ENCODE results near the gene RNF214. TPM values are rescaled to one million over a fixed set of nuclear protein-coding genes. Genes with fewer than 3 reads are reported as not detected.

RNF214 gene
- total and polyA plus RNA-seq, 10 of the 15 experiments (the other 5 are each of a cell fraction or from before 2014, with no cell fraction given), result 4.8 to 16.8 (median 10.5) TPM

DNA sequence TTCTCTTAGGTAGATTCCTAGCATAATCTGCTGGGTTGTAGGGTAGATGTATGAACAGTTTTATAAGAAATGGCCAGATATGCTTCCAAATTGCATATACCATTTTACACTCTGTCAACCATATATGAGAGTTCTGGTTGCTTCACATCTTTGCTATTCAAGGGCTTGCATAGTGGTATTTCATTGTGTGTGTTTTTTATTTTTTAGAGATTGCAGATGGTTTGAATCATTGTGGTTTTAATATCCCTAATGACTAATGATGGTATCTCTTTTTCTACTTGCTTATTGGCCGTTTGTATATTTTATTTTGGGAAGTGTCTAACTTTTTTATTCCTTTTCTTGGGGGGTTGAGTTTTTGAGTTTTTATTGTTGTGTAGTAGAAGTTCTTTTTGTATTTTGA lies 26.9 kb downstream of the RNF214 start:
- H4K20me1 ChIP-seq (ENCODE audit: control insufficient read depth, insufficient read depth), result no peaks in the 10 kb centered on the region
- TF ChIP-seq YY1 (IDR thresholded peaks at IDR 0.05; ENCODE audit: low read depth, low read length), result no peak
- TF ChIP-seq DPF2 (IDR thresholded peaks at IDR 0.05), result no peak
- no peak for TF ChIP-seq EGR1 (IDR thresholded peaks at IDR 0.05; ENCODE audit: borderline replicate concordance in 1 of 2, low read depth in 2 of 2, low read length in 2 of 2)
- TF ChIP-seq, protein P1, sequence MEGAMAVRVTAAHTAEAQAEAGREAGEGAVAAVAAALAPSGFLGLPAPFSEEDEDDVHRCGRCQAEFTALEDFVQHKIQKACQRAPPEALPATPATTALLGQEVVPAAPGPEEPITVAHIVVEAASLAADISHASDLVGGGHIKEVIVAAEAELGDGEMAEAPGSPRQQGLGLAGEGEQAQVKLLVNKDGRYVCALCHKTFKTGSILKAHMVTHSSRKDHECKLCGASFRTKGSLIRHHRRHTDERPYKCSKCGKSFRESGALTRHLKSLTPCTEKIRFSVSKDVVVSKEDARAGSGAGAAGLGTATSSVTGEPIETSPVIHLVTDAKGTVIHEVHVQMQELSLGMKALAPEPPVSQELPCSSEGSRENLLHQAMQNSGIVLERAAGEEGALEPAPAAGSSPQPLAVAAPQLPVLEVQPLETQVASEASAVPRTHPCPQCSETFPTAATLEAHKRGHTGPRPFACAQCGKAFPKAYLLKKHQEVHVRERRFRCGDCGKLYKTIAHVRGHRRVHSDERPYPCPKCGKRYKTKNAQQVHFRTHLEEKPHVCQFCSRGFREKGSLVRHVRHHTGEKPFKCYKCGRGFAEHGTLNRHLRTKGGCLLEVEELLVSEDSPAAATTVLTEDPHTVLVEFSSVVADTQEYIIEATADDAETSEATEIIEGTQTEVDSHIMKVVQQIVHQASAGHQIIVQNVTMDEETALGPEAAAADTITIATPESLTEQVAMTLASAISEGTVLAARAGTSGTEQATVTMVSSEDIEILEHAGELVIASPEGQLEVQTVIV (IDR thresholded peaks at IDR 0.05; ENCODE audit: borderline replicate concordance, partially characterized antibody), result no peak
- TF ChIP-seq JUND (IDR thresholded peaks at IDR 0.05; ENCODE audit: low read depth, low read length), result no peak
- TF ChIP-seq RB1 (IDR thresholded peaks at IDR 0.05; ENCODE audit: borderline replicate concordance), result no peak
- TF ChIP-seq CBX3 (IDR thresholded peaks at IDR 0.05; ENCODE audit: borderline replicate concordance, low read depth), result no peak
- no peak for TF ChIP-seq TCF12 (IDR thresholded peaks at IDR 0.05; ENCODE audit: low read depth, low read length)
- TF ChIP-seq CREB1 (IDR thresholded peaks at IDR 0.05; ENCODE audit: low read depth), result no peak
- no peak for TF ChIP-seq HDAC6 (IDR thresholded peaks at IDR 0.05; ENCODE audit: unreplicated experiment)
- no peak for TF ChIP-seq ASH2L (IDR thresholded peaks at IDR 0.05; ENCODE audit: borderline replicate concordance, low read depth)
- no peak for TF ChIP-seq PAX8 (IDR thresholded peaks at IDR 0.05)
- TF ChIP-seq MXI1 (IDR thresholded peaks at IDR 0.05; ENCODE audit: low read depth, low read length), result no peak
- TF ChIP-seq BACH1 (IDR thresholded peaks at IDR 0.05; ENCODE audit: borderline replicate concordance), result no peak
- TF ChIP-seq, protein P2, sequence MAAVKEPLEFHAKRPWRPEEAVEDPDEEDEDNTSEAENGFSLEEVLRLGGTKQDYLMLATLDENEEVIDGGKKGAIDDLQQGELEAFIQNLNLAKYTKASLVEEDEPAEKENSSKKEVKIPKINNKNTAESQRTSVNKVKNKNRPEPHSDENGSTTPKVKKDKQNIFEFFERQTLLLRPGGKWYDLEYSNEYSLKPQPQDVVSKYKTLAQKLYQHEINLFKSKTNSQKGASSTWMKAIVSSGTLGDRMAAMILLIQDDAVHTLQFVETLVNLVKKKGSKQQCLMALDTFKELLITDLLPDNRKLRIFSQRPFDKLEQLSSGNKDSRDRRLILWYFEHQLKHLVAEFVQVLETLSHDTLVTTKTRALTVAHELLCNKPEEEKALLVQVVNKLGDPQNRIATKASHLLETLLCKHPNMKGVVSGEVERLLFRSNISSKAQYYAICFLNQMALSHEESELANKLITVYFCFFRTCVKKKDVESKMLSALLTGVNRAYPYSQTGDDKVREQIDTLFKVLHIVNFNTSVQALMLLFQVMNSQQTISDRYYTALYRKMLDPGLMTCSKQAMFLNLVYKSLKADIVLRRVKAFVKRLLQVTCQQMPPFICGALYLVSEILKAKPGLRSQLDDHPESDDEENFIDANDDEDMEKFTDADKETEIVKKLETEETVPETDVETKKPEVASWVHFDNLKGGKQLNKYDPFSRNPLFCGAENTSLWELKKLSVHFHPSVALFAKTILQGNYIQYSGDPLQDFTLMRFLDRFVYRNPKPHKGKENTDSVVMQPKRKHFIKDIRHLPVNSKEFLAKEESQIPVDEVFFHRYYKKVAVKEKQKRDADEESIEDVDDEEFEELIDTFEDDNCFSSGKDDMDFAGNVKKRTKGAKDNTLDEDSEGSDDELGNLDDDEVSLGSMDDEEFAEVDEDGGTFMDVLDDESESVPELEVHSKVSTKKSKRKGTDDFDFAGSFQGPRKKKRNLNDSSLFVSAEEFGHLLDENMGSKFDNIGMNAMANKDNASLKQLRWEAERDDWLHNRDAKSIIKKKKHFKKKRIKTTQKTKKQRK (IDR thresholded peaks at IDR 0.05; ENCODE audit: low read depth, low read length), result no peak
- TF ChIP-seq MEF2B (IDR thresholded peaks at IDR 0.05; ENCODE audit: partially characterized antibody, poor library complexity, severe bottlenecking), result no peak
- no peak for TF ChIP-seq NFXL1 (IDR thresholded peaks at IDR 0.05; ENCODE audit: borderline replicate concordance)
- no peak for TF ChIP-seq KDM1A (IDR thresholded peaks at IDR 0.05; ENCODE audit: borderline replicate concordance)
- no peaks in the 10 kb centered on the region for H3K27me3 ChIP-seq (replicated peaks in 1 of 2; ENCODE audit: control insufficient read depth in 2 of 2, insufficient read depth in 2 of 2, low read length in 1 of 2)
- SMC1A ChIA-PET (ENCODE audit: uncharacterized antibody, unreplicated experiment), result no interaction called here
- H3K4me3 ChIP-seq, result no peak overlapping the region
- RAD21 ChIA-PET (ENCODE audit: unreplicated experiment), result no interaction called here
- FAIRE-seq, result no peak
- intact Hi-C loops (cut with micrococcal nuclease; ENCODE audit: unreplicated experiment), result no loop called here
- no peaks in the 10 kb centered on the region; a peak in 1 of 4 replicates for H3K36me3 ChIP-seq (ENCODE audit: control insufficient read depth in 2 of 2, insufficient read depth in 2 of 2, low read length in 1 of 2)
- no peak overlapping the region for H3K27ac ChIP-seq (ENCODE audit: control insufficient read depth, insufficient read depth)
- in situ Hi-C loops (cut with MboI), result no loop called here
- no peaks in the 10 kb centered on the region for H3K4me1 ChIP-seq (ENCODE audit: control insufficient read depth, insufficient read depth, low read length)
- DNase-seq (ENCODE audit: low read depth, low spot score), result no peak
- H3K9me3 ChIP-seq (replicated peaks; ENCODE audit: control insufficient read depth, insufficient read depth, low read length), result no peaks in the 10 kb centered on the region
- CTCF ChIA-PET, result interaction anchor here (0.7 kb wide), 1 partner anchor 372 kb away, joined by 3 read pairs; no protein-coding TSS in a partner anchor
- H3K4me2 ChIP-seq (ENCODE audit: control insufficient read depth, insufficient read depth), result no peak overlapping the region
- no peak overlapping the region for H2AFZ ChIP-seq (ENCODE audit: control insufficient read depth, low read depth, low read length)
- POLR2A ChIA-PET, result interaction anchor here (0.5 kb wide), 1 partner anchor 784 kb away, joined by 4 read pairs; no protein-coding TSS in a partner anchor
- no peaks in the 10 kb centered on the region for H3K79me2 ChIP-seq (ENCODE audit: control insufficient read depth, insufficient read depth, low read length)
- 58% methylated on average over 1 of the region's 1 CpG for WGBS (ENCODE audit: insufficient coverage, insufficient replicate concordance, low lambda C conversion rate, missing lambda C conversion rate)
- no peak for ATAC-seq
- BruUV-seq (replicated peaks), result no TSS peak
- H3K9ac ChIP-seq (ENCODE audit: control insufficient read depth, insufficient read depth, low read length), result no peak overlapping the region
